T-cell (primary cell): Measurements from ENCODE around the gene MAP2K3. TPM values are rescaled to one million over a fixed set of nuclear protein-coding genes. Genes with fewer than 3 reads are reported as not detected.
"Not testable (repeated sequence)": the region's sequence is repeated elsewhere in the genome, so short reads cannot be mapped to it uniquely, and the experiment has no call there.

Experiments used
- ATAC-seq, 4 experiments: fragments of 200-7000 bp in 3 of 4; fragments of 150-1000 bp in 1 of 4; cut with Tn5 transposase; replicated peaks in 1 of 4; 1 replicate in 3 of 4; 2 replicates in 1 of 4; pipeline ENCODE4 v1.10.0; 2021; ENCODE audit warnings: moderate library complexity in 3 of 4, mild to moderate bottlenecking in 2 of 4, moderate number of reproducible peaks in 1 of 4
- CTCF ChIA-PET, 2 donors: fragments of 300-600 bp; sonication (Branson Sonifier 250); formaldehyde crosslinking; loops; one replicate each; lab custom pipeline; 2022; ENCODE audit warnings: antibody characterized with exemption in 2 of 2; lab: Charles Lee
- POLR2A ChIA-PET, 2 donors: fragments of 300-600 bp; sonication (Branson Sonifier 250); formaldehyde crosslinking; loops; one replicate each; lab custom pipeline; 2022; ENCODE audit warnings: antibody characterized with exemption in 2 of 2; lab: Charles Lee
- DNase-seq, 35 experiments: peaks; one replicate each; pipeline versions ENCODE4 v3.0.0 to v3.0.0-alpha.2; 2013 to 2023
- H3K27ac ChIP-seq: one replicate; pipeline ENCODE4 v1.5.1; 2013; ENCODE audit warnings: low read length
- H3K27me3 ChIP-seq, 2 experiments: replicated peaks in 1 of 2; 1 replicate in 1 of 2; 2 replicates in 1 of 2; pipeline versions ENCODE4 v1.6.1 to v1.7.0; 2013; ENCODE audit warnings: low read length in 1 of 2, mixed read lengths in 1 of 2; ENCODE audit not compliant: control insufficient read depth in 2 of 2, insufficient read depth in 2 of 2; ENCODE audit errors: extremely low read depth in 1 of 2
- H3K36me3 ChIP-seq, 2 donors: 1 replicate in 1 of 2; 2 replicates in 1 of 2; pipeline versions ENCODE4 v1.6.1 to v1.7.0; 2013; ENCODE audit warnings: low read length in 1 of 2; ENCODE audit not compliant: control insufficient read depth in 2 of 2, insufficient read depth in 1 of 2; ENCODE audit errors: extremely low read depth in 1 of 2
- H3K4me1 ChIP-seq, 2 experiments: 1 replicate in 1 of 2; 2 replicates in 1 of 2; pipeline versions ENCODE4 v1.6.1 to v1.7.0; 2013; ENCODE audit warnings: low read length in 2 of 2, mixed read lengths in 1 of 2; ENCODE audit not compliant: insufficient read depth in 2 of 2, control insufficient read depth in 1 of 2; ENCODE audit errors: extremely low read depth in 1 of 2
- H3K4me3 ChIP-seq, 2 donors: 1 replicate in 1 of 2; 2 replicates in 1 of 2; pipeline versions ENCODE4 v1.5.1 to v1.7.0; 2013; ENCODE audit warnings: mild to moderate bottlenecking in 2 of 2, low read length in 1 of 2, moderate library complexity in 1 of 2; ENCODE audit not compliant: control insufficient read depth in 1 of 2; ENCODE audit errors: extremely low read depth in 1 of 2
- H3K9me3 ChIP-seq: 2 replicates; pipeline ENCODE4 v1.7.0; 2013
- H3K27ac Mint-ChIP-seq, 2 donors: one replicate each; pipeline ENCODE4 v1.8.0; 2020 to 2021; ENCODE audit warnings: mild to moderate bottlenecking in 2 of 2, mixed read lengths in 2 of 2
- H3K27me3 Mint-ChIP-seq, 2 donors: one replicate each; pipeline ENCODE4 v1.8.0; 2021 to 2022; ENCODE audit warnings: mixed read lengths in 2 of 2
- H3K36me3 Mint-ChIP-seq: one replicate; pipeline ENCODE4 v1.8.0; 2021; ENCODE audit warnings: mixed read lengths
- H3K4me1 Mint-ChIP-seq, 3 donors: one replicate each; pipeline ENCODE4 v1.8.0; 2020 to 2022; ENCODE audit warnings: mixed read lengths in 3 of 3, mild to moderate bottlenecking in 1 of 3
- H3K4me3 Mint-ChIP-seq, 3 donors: one replicate each; pipeline ENCODE4 v1.8.0; 2020 to 2022; ENCODE audit warnings: mild to moderate bottlenecking in 3 of 3, mixed read lengths in 3 of 3, moderate library complexity in 3 of 3
- H3K9me3 Mint-ChIP-seq, 3 donors: one replicate each; pipeline ENCODE4 v1.8.0; 2020 to 2022; ENCODE audit warnings: mixed read lengths in 3 of 3
- WGBS: methylation state at CpG from one replicate; pipeline ENCODE4 v1.1.5; 2013; ENCODE audit warnings: missing lambda C conversion rate; ENCODE audit not compliant: insufficient coverage; 5-methylcytosine and 5-hydroxymethylcytosine counted together
- total RNA-seq, 35 experiments: library from RNA in 6 of 35; stranded (reverse) in 6 of 35; fragments of 120-200 nt in 1 of 35; gene quantifications; one replicate each; pipeline versions ENCODE4 v1.2.1 to v1.2.4 and lab custom pipeline; 2013 to 2026

Gene MAP2K3
- total RNA-seq, 5 donors from 2014 or later (not counting 1 experiment from before 2014, with no cell fraction given): 36.9 to 61.3 (median 57.1) TPM

GRCh38 chr17:21344801-21345200, 60.3 kb downstream of the MAP2K3 start:
- H3K4me1 ChIP-seq, DNase-seq, H3K36me3 Mint-ChIP-seq, H3K36me3 ChIP-seq, H3K9me3 ChIP-seq, CTCF ChIA-PET, H3K4me1 Mint-ChIP-seq, H3K27me3 Mint-ChIP-seq, H3K4me3 Mint-ChIP-seq, POLR2A ChIA-PET, H3K4me3 ChIP-seq, ATAC-seq, H3K9me3 Mint-ChIP-seq, H3K27ac Mint-ChIP-seq, H3K27ac ChIP-seq, H3K27me3 ChIP-seq: not testable (repeated sequence)
- no CpG with 5 or more reads among the region's 4 CpGs for WGBS

GRCh38 chr17:21345236-21345635, 60.7 kb downstream of the MAP2K3 start:
- peaks cover 0 to 2% of the 10 kb centered on the region in 2 donors for H3K27me3 Mint-ChIP-seq
- WGBS: 86% methylated on average over 5 of the region's 10 CpGs
- H3K4me3 Mint-ChIP-seq: no peak overlapping the region
- no peaks in the 10 kb centered on the region for H3K9me3 ChIP-seq
- H3K36me3 Mint-ChIP-seq: no peaks in the 10 kb centered on the region
- H3K36me3 ChIP-seq: no peaks in the 10 kb centered on the region
- peaks cover 0 to 7% (median 0%) of the 10 kb centered on the region in 3 donors for H3K4me1 Mint-ChIP-seq
- no peak overlapping the region for H3K27ac ChIP-seq
- no peaks in the 10 kb centered on the region for H3K9me3 Mint-ChIP-seq
- H3K27me3 ChIP-seq: no peaks in the 10 kb centered on the region
- CTCF ChIA-PET: no interaction called here
- H3K27ac Mint-ChIP-seq: no peak overlapping the region
- DNase-seq: no peak
- H3K4me1 ChIP-seq: no peaks in the 10 kb centered on the region
- ATAC-seq: no peak
- POLR2A ChIA-PET: no interaction called here
- H3K4me3 ChIP-seq: no peak overlapping the region

GRCh38 chr17:21346107-21346506, 61.6 kb downstream of the MAP2K3 start:
- H3K4me3 ChIP-seq, H3K4me1 ChIP-seq, H3K4me3 Mint-ChIP-seq, H3K27ac Mint-ChIP-seq, POLR2A ChIA-PET, H3K27ac ChIP-seq, H3K36me3 ChIP-seq, H3K36me3 Mint-ChIP-seq, CTCF ChIA-PET, H3K9me3 ChIP-seq, H3K27me3 ChIP-seq, H3K9me3 Mint-ChIP-seq, DNase-seq, ATAC-seq, H3K4me1 Mint-ChIP-seq, H3K27me3 Mint-ChIP-seq: not testable (repeated sequence)
- WGBS: no CpG with 5 or more reads among the region's 2 CpGs

- H3K36me3 Mint-ChIP-seq, CTCF ChIA-PET, H3K27me3 Mint-ChIP-seq, H3K27ac ChIP-seq, DNase-seq, H3K4me1 ChIP-seq, H3K36me3 ChIP-seq, H3K4me1 Mint-ChIP-seq, H3K27ac Mint-ChIP-seq, ATAC-seq, H3K27me3 ChIP-seq, H3K9me3 Mint-ChIP-seq, H3K9me3 ChIP-seq, H3K4me3 Mint-ChIP-seq, H3K4me3 ChIP-seq: not testable (repeated sequence)
- WGBS: no CpG with 5 or more reads among the region's 10 CpGs
- POLR2A ChIA-PET: interaction anchor here in 1 of 2 donors (0.6 kb wide), 1 partner anchor 12 kb away, joined by 4 read pairs; no protein-coding TSS in a partner anchor
These were observed 62.2 kb downstream of the MAP2K3 start for GRCh38 chr17:21346651-21347250.

GRCh38 chr17:21347660-21348059, 63.1 kb downstream of the MAP2K3 start:
- H3K4me1 Mint-ChIP-seq, ATAC-seq, H3K4me3 ChIP-seq, H3K9me3 ChIP-seq, H3K9me3 Mint-ChIP-seq, H3K27me3 ChIP-seq, H3K27ac Mint-ChIP-seq, H3K4me3 Mint-ChIP-seq, H3K36me3 Mint-ChIP-seq, DNase-seq, CTCF ChIA-PET, H3K4me1 ChIP-seq, H3K27ac ChIP-seq, H3K27me3 Mint-ChIP-seq, H3K36me3 ChIP-seq: not testable (repeated sequence)
- no CpG with 5 or more reads among the region's 6 CpGs for WGBS
- POLR2A ChIA-PET: interaction anchor here in 1 of 2 donors (0.6 kb wide), 1 partner anchor 11 kb away, joined by 4 read pairs; no protein-coding TSS in a partner anchor

GRCh38 chr17:21348081-21348925, 63.8 kb downstream of the MAP2K3 start:
- H3K4me3 Mint-ChIP-seq, H3K36me3 ChIP-seq, H3K4me1 Mint-ChIP-seq, H3K9me3 ChIP-seq, H3K36me3 Mint-ChIP-seq, H3K4me3 ChIP-seq, ATAC-seq, H3K27me3 ChIP-seq, DNase-seq, H3K27ac Mint-ChIP-seq, H3K27me3 Mint-ChIP-seq, CTCF ChIA-PET, H3K27ac ChIP-seq, H3K4me1 ChIP-seq, POLR2A ChIA-PET, H3K9me3 Mint-ChIP-seq: not testable (repeated sequence)
- WGBS: no CpG with 5 or more reads among the region's 14 CpGs
